ENCODE measurements around the gene PPP1R27. TPM values are rescaled to one million over a fixed set of nuclear protein-coding genes. Genes with fewer than 3 reads are reported as not detected.

Gene PPP1R27
- total RNA-seq, 2 donors from 2014 or later, result not detected

- H3K4me1 Mint-ChIP-seq, result peaks cover 19% of the 10 kb centered on the region
- no peak for DNase-seq
- Histone ChIP-seq H3K27ac (ENCODE audit: low read depth, low read length) (no peak overlapping the region), H3K4me1 (ENCODE audit: control insufficient read depth, insufficient read depth, low read length) (peaks cover 4% of the 10 kb centered on the region), H3K4me3 (ENCODE audit: low read length) (no peak overlapping the region), H3K27me3 (ENCODE audit: control insufficient read depth, insufficient read depth, low read length, poor library complexity, severe bottlenecking) (no peaks in the 10 kb centered on the region), H3K9ac (ENCODE audit: extremely low read depth, low read length, poor library complexity, severe bottlenecking) (no peak overlapping the region), H3K36me3 (ENCODE audit: control insufficient read depth, insufficient read depth, low read length) (no peaks in the 10 kb centered on the region), H3K9me3 (ENCODE audit: control insufficient read depth, low read length) (no peaks in the 10 kb centered on the region)
- peak overlapping the region; percentile 37 for H3K27ac Mint-ChIP-seq
- whole genome bisulfite sequencing, 2 experiments (ENCODE audit: insufficient coverage in 1 of 2, insufficient read length in 1 of 2), result 86 to 88% methylated on average over 7 of the region's 7 CpGs
- H3K9me3 Mint-ChIP-seq, result no peaks in the 10 kb centered on the region
- H3K4me3 Mint-ChIP-seq, result no peak overlapping the region
- no peak for TF ChIP-seq CTCF (conservative IDR thresholded peaks at IDR 0.05)
- H3K36me3 Mint-ChIP-seq (ENCODE audit: low read depth), result peaks cover under 1% of the 10 kb centered on the region
- H3K27me3 Mint-ChIP-seq (ENCODE audit: insufficient read depth), result no peaks in the 10 kb centered on the region
Observed at GRCh38 chr17:81828656-81829055, 6.2 kb downstream of the PPP1R27 start.

GRCh38 chr17:81825841-81826466, 8.9 kb downstream of the PPP1R27 start:
- Mint-ChIP-seq H3K27ac (peak overlapping the region; percentile 57), H3K4me3 (no peak overlapping the region), H3K27me3 (ENCODE audit: insufficient read depth) (no peaks in the 10 kb centered on the region), H3K4me1 (peaks cover 9% of the 10 kb centered on the region), H3K36me3 (ENCODE audit: low read depth) (peaks cover 7% of the 10 kb centered on the region), H3K9me3 (no peaks in the 10 kb centered on the region)
- no peaks in the 10 kb centered on the region for H3K4me1 ChIP-seq (ENCODE audit: control insufficient read depth, insufficient read depth, low read length)
- TF ChIP-seq CTCF (conservative IDR thresholded peaks at IDR 0.05), result peak; percentile 63
- WGBS, 2 experiments (ENCODE audit: insufficient coverage in 1 of 2, insufficient read length in 1 of 2), result 88 to 90% methylated on average over 10 to 11 of the region's 11 CpGs
- DNase-seq, result peak; percentile 78
- no peak overlapping the region for H3K4me3 ChIP-seq (ENCODE audit: low read length)
- H3K9ac ChIP-seq (ENCODE audit: extremely low read depth, low read length, poor library complexity, severe bottlenecking), result no peak overlapping the region
- H3K27ac ChIP-seq (ENCODE audit: low read depth, low read length), result no peak overlapping the region
- no peaks in the 10 kb centered on the region for H3K27me3 ChIP-seq (ENCODE audit: control insufficient read depth, insufficient read depth, low read length, poor library complexity, severe bottlenecking)
- no peaks in the 10 kb centered on the region for H3K36me3 ChIP-seq (ENCODE audit: control insufficient read depth, insufficient read depth, low read length)
- no peaks in the 10 kb centered on the region for H3K9me3 ChIP-seq (ENCODE audit: control insufficient read depth, low read length)

GRCh38 chr17:81824595-81824994, 10.3 kb downstream of the PPP1R27 start:
- DNase-seq, result no peak
- 86 to 89% methylated on average over 7 to 11 of the region's 11 CpGs for WGBS, 2 experiments (ENCODE audit: insufficient coverage in 1 of 2, insufficient read length in 1 of 2)
- Histone ChIP-seq H3K27me3 (ENCODE audit: control insufficient read depth, insufficient read depth, low read length, poor library complexity, severe bottlenecking) (no peaks in the 10 kb centered on the region), H3K27ac (ENCODE audit: low read depth, low read length) (no peak overlapping the region), H3K4me3 (ENCODE audit: low read length) (no peak overlapping the region), H3K4me1 (ENCODE audit: control insufficient read depth, insufficient read depth, low read length) (no peaks in the 10 kb centered on the region), H3K9ac (ENCODE audit: extremely low read depth, low read length, poor library complexity, severe bottlenecking) (no peak overlapping the region), H3K9me3 (ENCODE audit: control insufficient read depth, low read length) (no peaks in the 10 kb centered on the region), H3K36me3 (ENCODE audit: control insufficient read depth, insufficient read depth, low read length) (no peaks in the 10 kb centered on the region)
- Mint-ChIP-seq H3K27me3 (ENCODE audit: insufficient read depth) (no peaks in the 10 kb centered on the region), H3K4me1 (peaks cover 9% of the 10 kb centered on the region), H3K36me3 (ENCODE audit: low read depth) (peaks cover 7% of the 10 kb centered on the region), H3K9me3 (no peaks in the 10 kb centered on the region), H3K4me3 (no peak overlapping the region), H3K27ac (no peak overlapping the region)
- TF ChIP-seq CTCF (conservative IDR thresholded peaks at IDR 0.05), result no peak
